NCI-H2227 treated with DMSO at 0.1 percent for 48 hours (cell line): Measurements from ENCODE around the gene TFDP1.

Source experiments
- DNase-seq: peaks from one replicate; lab custom pipeline; 2025; lab: John Stamatoyannopoulos, UW

TFDP1 gene

GRCh38 chr13:113632706-113633484, 48.3 kb downstream of the TFDP1 start:
- DNase-seq, result no peak

- no peak for DNase-seq
These were observed 48.9 kb downstream of the TFDP1 start for GRCh38 chr13:113633485-113633873.

GRCh38 chr13:113634279-113635047, 49.9 kb downstream of the TFDP1 start:
- no peak for DNase-seq

GRCh38 chr13:113635048-113635420, 50.5 kb downstream of the TFDP1 start:
- DNase-seq, result no peak

- no peak for DNase-seq
These were observed 51.2 kb downstream of the TFDP1 start for GRCh38 chr13:113635709-113636108.

GRCh38 chr13:113636266-113636963, 51.9 kb downstream of the TFDP1 start:
- no peak for DNase-seq

- no peak for DNase-seq
These were observed 53.0 kb downstream of the TFDP1 start for GRCh38 chr13:113637262-113638160.

- no peak for DNase-seq
These were observed 53.7 kb downstream of the TFDP1 start for GRCh38 chr13:113638173-113638746.

GRCh38 chr13:113638806-113639205, 54.3 kb downstream of the TFDP1 start:
- no peak for DNase-seq

GRCh38 chr13:113639616-113640262, 55.2 kb downstream of the TFDP1 start:
- DNase-seq, result no peak

GRCh38 chr13:113641426-113641825, 56.9 kb downstream of the TFDP1 start:
- no peak for DNase-seq

GRCh38 chr13:113642563-113642962, 58.0 kb downstream of the TFDP1 start:
- no peak for DNase-seq

- DNase-seq, result no peak
These were observed 59.0 kb downstream of the TFDP1 start for GRCh38 chr13:113643593-113643992.

GRCh38 chr13:113644800-113645199, 60.2 kb downstream of the TFDP1 start:
- no peak for DNase-seq

GRCh38 chr13:113645329-113645728, 60.8 kb downstream of the TFDP1 start:
- DNase-seq, result no peak

- no peak for DNase-seq
These were observed 61.8 kb downstream of the TFDP1 start for GRCh38 chr13:113646376-113646775.

GRCh38 chr13:113646921-113647340, 62.4 kb downstream of the TFDP1 start:
- no peak for DNase-seq

GRCh38 chr13:113647351-113648215, 63.0 kb downstream of the TFDP1 start:
- no peak for DNase-seq

GRCh38 chr13:113648216-113648610, 63.7 kb downstream of the TFDP1 start:
- no peak for DNase-seq

GRCh38 chr13:113649212-113649611, 64.7 kb downstream of the TFDP1 start:
- no peak for DNase-seq
